Natural killer cell (primary cell): ENCODE results near the gene KMT5B. TPM values are rescaled to one million over a fixed set of nuclear protein-coding genes. Genes with fewer than 3 reads are reported as not detected.

ENCODE experiments used
- ATAC-seq, 3 donors: fragments of 150-1000 bp in 2 of 3; fragments of 200-7000 bp in 1 of 3; cut with Tn5 transposase; 1 replicate in 1 of 3; 2 replicates in 2 of 3; pipeline ENCODE4 v1.10.0; 2021; ENCODE audit warnings: mild to moderate bottlenecking in 2 of 3, moderate library complexity in 2 of 3
- DNase-seq, 2 donors: peaks; one replicate each; pipeline versions ENCODE4 v3.0.0 to v3.0.0-alpha.2; 2013 to 2021; ENCODE audit warnings: mixed read lengths in 1 of 2
- H3K27ac ChIP-seq: one replicate; pipeline ENCODE4 v1.5.1; 2013; ENCODE audit warnings: mild to moderate bottlenecking, low read length
- H3K27me3 ChIP-seq: one replicate; pipeline ENCODE4 v1.6.1; 2013; ENCODE audit warnings: low read length; ENCODE audit not compliant: control insufficient read depth, insufficient read depth
- H3K36me3 ChIP-seq: one replicate; pipeline ENCODE4 v1.6.1; 2013; ENCODE audit warnings: low read length; ENCODE audit not compliant: control insufficient read depth, insufficient read depth
- H3K4me1 ChIP-seq: one replicate; pipeline ENCODE4 v1.6.1; 2013; ENCODE audit warnings: low read length; ENCODE audit not compliant: control insufficient read depth, insufficient read depth
- H3K4me3 ChIP-seq: one replicate; pipeline ENCODE4 v1.5.1; 2013; ENCODE audit warnings: low read length
- H3K9me3 ChIP-seq: one replicate; pipeline ENCODE4 v1.6.1; 2013; ENCODE audit warnings: low read length; ENCODE audit not compliant: control insufficient read depth, insufficient read depth
- H3K27ac Mint-ChIP-seq, 2 donors: one replicate each; pipeline ENCODE4 v1.8.0; 2022; ENCODE audit warnings: mild to moderate bottlenecking in 2 of 2, mixed read lengths in 2 of 2, moderate library complexity in 1 of 2
- H3K27me3 Mint-ChIP-seq, 2 donors: one replicate each; pipeline ENCODE4 v1.8.0; 2022; ENCODE audit warnings: low read depth in 2 of 2, mixed read lengths in 2 of 2
- H3K36me3 Mint-ChIP-seq: one replicate; pipeline ENCODE4 v1.8.0; 2022; ENCODE audit warnings: mixed read lengths
- H3K4me1 Mint-ChIP-seq, 2 donors: one replicate each; pipeline ENCODE4 v1.8.0; 2022; ENCODE audit warnings: mixed read lengths in 2 of 2
- H3K4me3 Mint-ChIP-seq: one replicate; pipeline ENCODE4 v1.8.0; 2022; ENCODE audit warnings: mild to moderate bottlenecking, moderate library complexity, mixed read lengths
- H3K9me3 Mint-ChIP-seq, 2 donors: one replicate each; pipeline ENCODE4 v1.8.0; 2022; ENCODE audit warnings: mixed read lengths in 2 of 2
- WGBS: methylation state at CpG from one replicate; pipeline ENCODE4 v1.1.7; 2013; ENCODE audit warnings: missing lambda C conversion rate; ENCODE audit not compliant: insufficient coverage; 5-methylcytosine and 5-hydroxymethylcytosine counted together
- intact Hi-C: fragments of 100-400 bp; cut with micrococcal nuclease; formaldehyde crosslinking; loops from one replicate; pipeline ENCODE4 v1.14.2; 2022
- total RNA-seq, 4 donors: library from RNA; stranded (reverse); fragments of 120-200 nt in 1 of 4; gene quantifications; one replicate each; pipeline versions ENCODE4 v1.2.3 to v1.2.4, GENCODE V29; 2013 to 2022
- TF ChIP-seq, protein P1 (sequence below): fragments of 200-600 bp; IDR thresholded peaks from one replicate; pipeline ENCODE4 v1.8.0; 2022; ENCODE audit warnings: antibody characterized with exemption

Gene KMT5B
- total RNA-seq, 3 donors from 2014 or later (not counting 1 experiment from before 2014, with no cell fraction given) = 45.0 to 60.1 (median 55.6) TPM

DNA sequence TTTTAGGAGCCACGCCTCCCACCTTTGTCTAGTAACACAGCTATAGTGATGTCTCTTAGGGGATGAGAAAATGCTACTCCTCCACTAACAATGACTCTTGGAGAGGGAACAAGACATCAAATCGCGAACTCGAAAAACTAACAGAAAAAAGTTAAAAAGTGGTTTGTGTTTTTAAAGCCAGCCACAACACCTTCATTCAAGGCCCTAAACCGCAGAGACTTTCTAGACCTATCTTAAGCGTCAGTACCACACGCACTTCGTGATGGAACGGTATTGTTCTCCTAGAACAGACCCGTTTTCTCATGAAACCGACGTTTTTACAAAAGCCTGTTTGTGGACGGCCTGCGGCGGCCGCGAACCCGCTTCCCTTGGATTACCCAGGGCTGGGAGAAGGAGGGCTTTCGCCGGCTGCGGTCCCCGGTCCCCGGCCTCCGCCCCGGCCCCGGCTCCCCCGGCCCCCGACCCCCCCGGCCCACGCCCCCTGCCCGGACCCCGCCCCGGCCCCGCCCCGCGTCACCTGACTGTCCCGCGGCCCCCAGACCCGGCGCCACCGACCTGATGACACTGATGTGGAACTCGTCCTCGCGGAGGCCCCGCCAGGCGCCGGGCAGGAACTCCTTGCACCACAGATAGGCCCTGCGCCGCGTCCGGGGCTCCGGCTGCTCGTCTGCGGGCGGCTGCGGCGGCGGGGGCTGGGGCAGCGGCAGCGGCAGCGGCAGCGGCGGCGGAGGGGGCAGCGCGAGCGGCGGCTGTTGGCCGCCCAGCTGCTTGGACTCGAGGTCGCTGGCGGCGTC lies 92.6 kb downstream of the KMT5B start:
- Mint-ChIP-seq H3K27me3 (no peaks in the 10 kb centered on the region), H3K4me3 (peak overlapping the region; percentile 88), H3K4me1 (peaks cover 5 to 18% of the 10 kb centered on the region in 2 donors), H3K36me3 (no peaks in the 10 kb centered on the region), H3K27ac (peak overlapping the region; percentile 43 to 84), H3K9me3 (no peaks in the 10 kb centered on the region)
- H3K9me3 ChIP-seq = no peaks in the 10 kb centered on the region
- peak overlapping the region; percentile 20 for H3K4me3 ChIP-seq
- TF ChIP-seq, protein P1, sequence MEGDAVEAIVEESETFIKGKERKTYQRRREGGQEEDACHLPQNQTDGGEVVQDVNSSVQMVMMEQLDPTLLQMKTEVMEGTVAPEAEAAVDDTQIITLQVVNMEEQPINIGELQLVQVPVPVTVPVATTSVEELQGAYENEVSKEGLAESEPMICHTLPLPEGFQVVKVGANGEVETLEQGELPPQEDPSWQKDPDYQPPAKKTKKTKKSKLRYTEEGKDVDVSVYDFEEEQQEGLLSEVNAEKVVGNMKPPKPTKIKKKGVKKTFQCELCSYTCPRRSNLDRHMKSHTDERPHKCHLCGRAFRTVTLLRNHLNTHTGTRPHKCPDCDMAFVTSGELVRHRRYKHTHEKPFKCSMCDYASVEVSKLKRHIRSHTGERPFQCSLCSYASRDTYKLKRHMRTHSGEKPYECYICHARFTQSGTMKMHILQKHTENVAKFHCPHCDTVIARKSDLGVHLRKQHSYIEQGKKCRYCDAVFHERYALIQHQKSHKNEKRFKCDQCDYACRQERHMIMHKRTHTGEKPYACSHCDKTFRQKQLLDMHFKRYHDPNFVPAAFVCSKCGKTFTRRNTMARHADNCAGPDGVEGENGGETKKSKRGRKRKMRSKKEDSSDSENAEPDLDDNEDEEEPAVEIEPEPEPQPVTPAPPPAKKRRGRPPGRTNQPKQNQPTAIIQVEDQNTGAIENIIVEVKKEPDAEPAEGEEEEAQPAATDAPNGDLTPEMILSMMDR = no peak
- no peaks in the 10 kb centered on the region for H3K36me3 ChIP-seq
- no peaks in the 10 kb centered on the region for H3K27me3 ChIP-seq
- DNase-seq = peak; percentile 40 to 81
- intact Hi-C loops = loop anchor here (2.0 kb wide), 2 partner anchors 84 to 92 kb away; partner anchors contain the start of gene KMT5B
- H3K4me1 ChIP-seq = peaks cover 23% of the 10 kb centered on the region
- ATAC-seq = peak; percentile 15 to 40 (median 32)
- H3K27ac ChIP-seq = peak overlapping the region; percentile 2
- under 1% methylated on average over 72 of the region's 73 CpGs for WGBS

DNA sequence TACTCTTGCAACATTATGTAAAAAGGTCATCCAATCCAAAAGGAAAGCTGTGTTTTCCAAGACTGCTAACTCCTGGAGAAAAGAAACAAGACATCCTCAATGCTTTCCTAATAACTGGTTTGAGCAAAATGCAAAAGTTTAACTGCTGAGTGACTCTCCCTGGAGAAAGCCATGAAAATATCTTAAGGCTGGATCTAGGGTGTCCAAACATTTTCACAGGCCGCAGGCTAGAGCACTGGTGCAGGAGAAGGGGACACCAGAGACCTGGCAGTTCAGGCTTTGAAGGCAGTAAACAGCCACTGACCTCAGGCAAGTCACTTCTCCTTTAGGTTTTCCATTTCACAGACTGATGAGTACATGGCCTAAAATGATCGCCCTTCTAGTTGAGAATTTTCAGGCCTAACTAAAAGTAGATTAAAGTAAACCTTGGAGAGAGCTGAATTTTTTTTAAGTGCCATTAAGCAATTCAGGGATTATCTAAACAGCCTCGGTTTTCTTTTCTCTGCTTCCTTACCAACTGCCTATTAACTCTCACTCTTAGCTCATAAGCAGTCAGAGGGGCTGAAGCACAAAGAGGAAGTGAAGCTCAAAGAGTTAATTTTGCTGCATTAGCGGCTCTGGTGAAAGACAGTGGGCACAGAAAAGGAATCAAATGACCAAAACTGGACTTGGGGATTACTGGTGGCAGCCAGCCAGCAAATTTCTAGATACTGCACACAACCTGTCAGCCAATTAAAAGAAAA lies 94.2 kb downstream of the KMT5B start:
- Mint-ChIP-seq H3K27me3 (no peaks in the 10 kb centered on the region), H3K9me3 (no peaks in the 10 kb centered on the region), H3K27ac (peak overlapping the region in 1 of 2 donors; percentile 65), H3K4me3 (peak overlapping the region; percentile 31), H3K36me3 (no peaks in the 10 kb centered on the region), H3K4me1 (peaks cover 5 to 18% of the 10 kb centered on the region in 2 donors)
- H3K27me3 ChIP-seq = no peaks in the 10 kb centered on the region
- intact Hi-C loops = no loop called here
- DNase-seq = no peak
- no peak overlapping the region for H3K4me3 ChIP-seq
- H3K27ac ChIP-seq = no peak overlapping the region
- 59% methylated on average over 4 of the region's 4 CpGs for WGBS
- ATAC-seq = no peak
- H3K4me1 ChIP-seq = peaks cover 23% of the 10 kb centered on the region
- TF ChIP-seq, protein P1 = no peak
- H3K9me3 ChIP-seq = no peaks in the 10 kb centered on the region
- H3K36me3 ChIP-seq = no peaks in the 10 kb centered on the region

DNA sequence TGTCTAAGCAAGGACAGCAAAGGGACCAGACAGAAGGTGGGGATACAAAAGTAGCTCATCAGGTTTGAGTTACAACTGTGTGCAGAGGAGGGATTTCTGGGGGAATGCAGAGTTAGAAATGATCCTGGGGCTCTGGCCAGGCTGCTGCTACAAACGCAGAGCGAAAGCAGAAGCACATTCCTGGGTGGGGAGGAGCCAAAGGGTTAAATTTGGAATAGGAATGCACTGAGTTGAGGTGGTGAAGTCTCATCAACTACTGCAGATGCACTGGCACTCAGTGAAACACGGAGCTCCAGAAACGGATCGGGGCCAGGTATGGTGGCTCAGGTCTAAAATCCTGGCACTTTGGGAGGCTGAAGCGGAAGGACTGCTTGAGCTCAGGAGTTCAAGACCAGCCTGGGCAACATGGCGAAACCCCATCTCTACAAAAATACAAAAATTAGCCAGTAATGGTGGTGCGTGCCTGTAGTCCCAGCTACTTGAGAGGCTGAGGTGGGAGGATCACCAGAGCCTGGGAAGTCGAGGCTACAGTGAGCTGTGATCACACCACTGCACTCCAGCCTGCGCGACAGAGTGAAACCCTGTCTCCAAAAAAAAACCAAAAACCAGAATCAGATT lies 95.1 kb downstream of the KMT5B start:
- intact Hi-C loops = no loop called here
- Histone ChIP-seq H3K27me3 (no peaks in the 10 kb centered on the region), H3K36me3 (no peaks in the 10 kb centered on the region), H3K4me1 (peaks cover 23% of the 10 kb centered on the region), H3K27ac (no peak overlapping the region), H3K4me3 (no peak overlapping the region), H3K9me3 (no peaks in the 10 kb centered on the region)
- TF ChIP-seq, protein P1 = no peak
- no peaks in the 10 kb centered on the region for H3K9me3 Mint-ChIP-seq
- H3K27ac Mint-ChIP-seq = peak overlapping the region in 1 of 2 donors; percentile 65
- no peak for DNase-seq
- H3K4me1 Mint-ChIP-seq = peaks cover 5 to 18% of the 10 kb centered on the region in 2 donors
- WGBS = 94% methylated on average over 11 of the region's 11 CpGs
- no peak for ATAC-seq
- H3K36me3 Mint-ChIP-seq = no peaks in the 10 kb centered on the region
- no peak overlapping the region for H3K4me3 Mint-ChIP-seq
- no peaks in the 10 kb centered on the region for H3K27me3 Mint-ChIP-seq
